Dermis blood vessel endothelial cell (primary cell): ENCODE data around the gene TEX55. TPM values are rescaled to one million over a fixed set of nuclear protein-coding genes. Genes with fewer than 3 reads are reported as not detected.
"Not testable (repeated sequence)": the region's sequence is repeated elsewhere in the genome, so short reads cannot be mapped to it uniquely, and the experiment has no call there.

Experiments used
- DNase-seq: peaks from one replicate; pipeline ENCODE4 v3.0.0; 2010
- total RNA-seq: library from RNA; depleted of rRNA; stranded (reverse); fragments of >200 nt; gene quantifications from 2 replicates; pipeline ENCODE4 v1.2.3, GENCODE V29; 2014

Gene TEX55
- total RNA-seq, 1 donor from 2014 or later: not detected

DNA sequence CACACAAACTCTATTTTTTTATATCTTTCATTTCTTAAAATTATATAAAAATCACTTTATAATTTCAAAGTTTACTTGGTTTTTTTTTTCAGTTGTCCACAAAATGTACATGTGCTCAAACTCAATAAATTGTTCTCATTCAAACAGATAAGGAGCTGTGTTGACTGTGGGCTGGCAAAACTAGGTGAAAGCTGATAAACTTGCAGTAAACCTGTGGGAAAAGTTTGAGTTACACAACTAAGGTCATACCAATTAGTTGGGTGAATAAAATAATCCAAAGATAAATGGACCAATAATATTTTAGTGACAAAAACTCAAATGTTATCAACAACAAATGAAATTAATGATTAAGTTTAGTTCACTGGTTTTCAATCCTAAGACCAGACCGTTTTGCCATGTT is 14.8 kb downstream of the TEX55 start:
- no peak for DNase-seq

- no peak for DNase-seq
Measured at GRCh38 chr3:119161240-119161639, 15.3 kb downstream of the TEX55 start.

DNA sequence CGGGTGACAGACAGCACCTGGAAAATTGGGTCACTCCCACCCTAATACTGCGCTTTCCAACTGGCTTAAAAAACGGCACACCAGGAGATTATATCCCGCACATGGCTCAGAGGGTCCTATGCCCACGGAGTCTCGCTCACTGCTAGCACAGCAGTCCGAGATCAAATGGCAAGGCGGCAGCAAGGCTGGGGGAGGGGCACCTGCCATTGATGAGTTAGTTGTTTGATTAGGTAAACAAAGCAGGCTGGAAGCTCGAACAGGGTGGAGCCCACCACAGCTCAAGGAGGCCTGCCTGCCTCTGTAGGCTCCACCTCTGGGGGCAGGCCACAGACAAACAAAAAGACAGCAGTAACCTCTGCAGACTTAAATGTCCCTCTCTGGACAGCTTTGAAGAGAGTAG is 18.8 kb downstream of the TEX55 start:
- DNase-seq: not testable (repeated sequence)

DNA sequence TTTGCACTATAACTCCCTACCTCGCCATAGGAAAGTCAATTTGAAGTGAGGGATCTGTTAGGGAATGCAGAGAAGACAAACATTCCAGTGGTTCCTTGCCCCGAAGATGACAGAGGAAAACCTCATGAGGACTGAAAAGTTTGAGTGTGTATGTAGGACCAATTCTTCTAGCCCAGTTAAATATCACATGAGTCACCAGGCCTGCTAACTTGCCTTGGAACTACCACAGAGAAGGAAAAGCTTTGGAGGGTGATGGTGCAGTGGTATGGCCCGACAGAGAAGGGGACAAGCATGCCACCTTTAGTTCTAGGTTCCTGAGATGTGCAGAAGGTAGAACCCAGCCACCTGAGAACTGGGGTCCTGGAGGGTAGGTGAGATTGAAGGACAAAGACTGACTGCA is 24.9 kb downstream of the TEX55 start:
- DNase-seq: no peak

DNA sequence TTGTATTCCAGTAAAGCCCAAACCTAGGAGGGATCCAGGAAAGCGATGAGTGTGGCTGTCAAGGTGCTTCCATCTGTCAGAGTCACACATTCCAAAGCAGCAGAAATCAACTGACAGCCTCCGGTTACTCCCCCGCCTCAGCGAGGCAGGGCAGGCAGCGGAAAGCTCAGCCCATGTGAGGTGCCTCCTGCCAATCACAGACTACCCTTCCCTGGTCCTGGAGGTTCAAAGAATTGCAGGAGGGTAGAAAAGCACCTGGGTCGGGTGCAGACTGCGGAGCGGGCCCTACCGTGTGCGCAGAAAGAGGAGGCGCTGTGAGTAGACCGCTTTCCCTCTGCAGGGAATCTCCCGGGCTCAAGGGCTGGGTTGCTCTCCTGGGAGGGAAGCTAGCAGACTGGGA is 27.4 kb downstream of the TEX55 start, which contains the start of gene UPK1B:
Gene UPK1B (plus strand): TSS at position 274 of the 400 bp plus-strand sequence. CDS start 13,144 bp downstream, outside the sequence.
- no peak for DNase-seq

DNA sequence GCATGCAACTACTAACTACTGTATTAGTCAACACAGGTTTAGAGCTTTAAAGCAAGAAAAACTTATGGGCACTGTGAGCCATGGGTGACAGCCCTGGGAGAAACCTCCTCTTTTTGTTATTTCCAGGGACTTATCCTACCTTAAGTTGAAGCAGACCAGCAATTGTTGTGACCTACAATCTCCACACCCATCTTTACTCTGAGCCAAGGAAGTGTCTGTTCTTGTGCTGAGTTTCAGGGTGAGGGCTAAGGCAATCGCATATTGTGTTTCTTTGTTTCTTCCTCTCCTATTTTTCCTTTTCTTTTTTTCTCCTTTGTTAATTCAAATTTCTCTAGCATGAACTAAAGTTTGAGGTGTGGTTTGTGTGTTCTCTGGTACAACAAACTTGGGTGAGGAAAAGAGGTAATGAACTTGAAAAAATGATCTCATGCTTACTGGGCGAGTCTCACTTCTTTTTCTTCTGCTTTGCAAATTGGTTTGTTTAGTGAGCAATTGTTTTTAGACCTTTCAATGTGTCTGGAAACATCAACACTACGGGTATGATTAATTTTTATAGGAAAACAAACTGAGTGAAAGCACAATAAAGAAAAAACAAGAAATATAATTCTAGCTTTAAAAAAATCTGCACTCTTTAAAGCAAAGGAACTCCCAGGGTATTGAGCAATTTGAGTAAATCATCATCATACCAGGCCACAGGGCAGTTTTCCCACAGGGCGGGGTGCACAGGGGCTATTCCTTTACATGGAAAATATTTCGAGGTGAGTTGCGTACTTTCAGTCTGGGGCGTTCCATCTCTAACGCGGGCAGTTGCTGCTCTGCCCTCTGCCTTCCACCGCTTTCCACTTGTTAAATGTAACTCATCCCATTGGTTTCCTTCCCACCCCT is 30.1 kb downstream of the TEX55 start:
- DNase-seq: no peak

DNA sequence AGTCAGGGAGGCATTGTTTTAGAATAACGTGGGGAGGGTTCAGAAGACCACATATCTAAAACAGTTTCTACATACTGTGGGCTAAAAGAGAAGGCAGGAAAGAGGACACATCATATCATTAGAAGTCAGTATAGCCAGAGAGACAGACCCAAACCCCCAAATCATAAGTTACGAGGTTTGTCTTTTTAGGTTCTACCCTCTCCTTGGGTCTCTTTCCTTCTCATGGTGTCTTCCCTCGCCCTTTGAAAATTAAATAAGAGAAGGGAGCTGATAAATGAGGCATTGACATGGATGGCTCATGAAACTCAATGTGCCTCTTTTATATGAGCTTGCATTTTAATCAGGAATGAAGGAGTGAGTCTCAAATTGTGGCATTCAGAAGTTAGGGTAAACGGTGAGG is 30.8 kb downstream of the TEX55 start:
- DNase-seq: no peak

GRCh38 chr3:119177321-119177720 is 31.4 kb downstream of the TEX55 start:
- no peak for DNase-seq

DNA sequence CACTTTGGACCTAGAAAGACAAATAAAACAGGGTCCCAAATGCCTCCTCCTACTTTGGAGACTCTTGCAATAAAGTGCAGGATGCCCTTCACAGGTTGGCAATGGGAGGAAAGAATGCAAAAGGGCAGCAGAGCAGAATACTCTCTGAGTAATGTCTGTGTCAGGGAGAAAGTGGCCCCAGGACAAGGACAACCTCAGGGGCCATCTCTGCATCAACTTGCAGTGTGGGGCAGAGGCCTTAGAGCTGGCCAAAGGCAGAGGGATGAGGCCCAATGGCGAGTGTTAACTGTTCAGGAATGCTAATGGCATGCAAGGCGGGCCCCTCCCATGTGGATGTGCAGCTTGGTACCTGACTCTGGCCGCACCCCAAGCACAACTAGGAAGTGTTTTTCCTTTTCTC is 35.8 kb downstream of the TEX55 start:
- DNase-seq: no peak

DNA sequence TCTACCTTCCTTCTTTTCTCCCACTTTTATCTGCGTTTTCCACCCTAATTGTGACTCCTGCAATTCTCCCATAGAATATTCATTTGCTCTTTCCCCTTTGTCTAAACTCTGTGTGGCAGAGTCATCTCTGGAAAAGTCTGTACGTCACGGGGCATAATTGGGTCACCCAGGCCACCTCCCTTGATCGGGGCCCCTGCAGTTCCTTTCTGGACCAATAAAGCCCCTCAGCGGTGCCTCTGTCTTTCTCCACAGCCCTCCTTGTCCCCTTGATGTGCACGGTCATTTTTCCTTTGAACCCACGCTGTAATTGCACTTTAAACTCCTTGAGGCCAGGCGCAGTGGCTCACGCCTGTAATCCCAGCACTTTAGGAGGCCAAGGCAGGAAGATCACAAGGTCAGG is 38.1 kb downstream of the TEX55 start:
- no peak for DNase-seq

DNA sequence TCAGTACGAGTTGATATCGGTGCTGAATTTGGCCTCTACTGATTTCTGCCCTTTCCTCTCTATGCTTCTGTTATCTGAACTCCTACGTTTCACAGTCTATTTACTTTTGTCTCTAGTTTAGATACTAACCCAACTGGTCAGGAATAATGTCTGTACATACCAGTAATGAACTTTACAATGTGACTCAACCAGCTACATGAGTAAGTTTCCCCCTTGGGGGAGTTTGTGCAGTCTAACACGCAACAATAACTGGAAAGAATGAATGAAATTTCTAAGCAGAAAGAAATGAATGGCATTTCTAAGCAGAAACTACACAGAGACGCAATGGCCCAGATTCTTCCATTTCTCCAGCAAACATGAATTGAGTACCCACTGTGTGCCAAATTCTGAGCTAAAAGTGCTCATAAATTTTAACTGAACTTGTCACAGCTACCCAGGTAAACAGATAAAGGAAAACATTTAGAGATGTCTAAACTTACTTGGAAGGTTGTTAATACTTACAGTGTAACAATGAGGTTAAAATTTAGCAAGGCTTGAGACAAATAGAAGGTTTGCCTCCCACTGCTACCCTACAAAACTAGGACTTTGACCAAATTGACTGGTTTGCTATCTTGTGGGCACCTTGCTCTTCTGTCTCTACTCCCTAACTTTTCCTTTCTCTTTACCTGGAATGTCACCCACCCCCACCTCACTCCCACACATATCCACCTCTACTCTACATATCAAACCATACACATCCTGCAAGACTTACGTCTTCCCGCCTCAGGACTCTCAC is 39.0 kb downstream of the TEX55 start:
- no peak for DNase-seq

- DNase-seq: no peak
Measured at GRCh38 chr3:119187266-119187665, 41.3 kb downstream of the TEX55 start.

DNA sequence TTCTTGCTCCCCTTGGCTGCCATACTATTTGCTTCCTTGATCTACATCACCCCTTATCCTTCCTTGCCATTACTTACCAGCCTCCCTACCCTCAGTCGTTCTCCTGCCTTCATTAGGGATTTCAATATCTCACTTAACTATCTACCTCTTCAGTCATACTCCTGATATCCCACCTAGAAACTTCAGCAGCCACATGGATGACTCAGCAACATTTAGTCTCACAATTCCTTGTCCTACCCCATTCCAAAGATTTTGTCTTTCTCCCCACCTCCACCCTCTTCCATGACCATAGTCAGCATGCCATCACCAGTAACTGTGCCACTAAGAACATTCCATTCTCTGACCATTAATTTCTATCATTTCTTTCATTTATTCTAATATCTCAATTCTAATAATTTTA is 45.8 kb downstream of the TEX55 start:
- DNase-seq: no peak

- no peak for DNase-seq
Measured at GRCh38 chr3:119194237-119195150, 48.5 kb downstream of the TEX55 start.

GRCh38 chr3:119195151-119195476 is 49.1 kb downstream of the TEX55 start:
- no peak for DNase-seq

DNA sequence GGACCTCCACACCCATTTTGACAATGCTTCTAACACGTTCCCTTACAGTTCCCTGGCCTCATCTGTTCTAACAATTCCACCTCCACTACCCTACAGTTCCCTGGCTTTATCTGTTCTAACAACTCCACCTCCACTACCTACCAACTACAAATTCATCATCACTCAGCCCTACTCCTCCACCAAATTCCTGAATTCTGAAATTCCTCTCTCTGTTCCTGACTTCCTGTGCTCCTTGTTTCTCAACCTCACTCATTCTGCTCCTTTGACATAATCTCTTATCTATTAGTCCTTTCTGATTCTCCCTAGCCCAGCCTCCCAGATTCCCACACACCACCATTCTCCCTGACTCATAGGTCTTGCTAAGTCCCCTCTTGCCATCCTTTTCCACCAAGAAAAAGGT is 49.9 kb downstream of the TEX55 start:
- DNase-seq: no peak

Other genes with a start within 250 kb of the TEX55 start
- gene IGSF11, start 111.3 kb upstream of the TEX55 start, total RNA-seq: 0.19 TPM in 1 of 2 replicates, not detected in the other
- 0.09 TPM in 1 of 2 replicates, not detected in the other for gene UPK1B, start 27.4 kb downstream of the TEX55 start, total RNA-seq
- gene B4GALT4, start 94.7 kb downstream of the TEX55 start, total RNA-seq: 4.2 and 9.0 TPM in 2 replicates
- 51.7 and 64.1 TPM in 2 replicates for gene ARHGAP31, start 148.2 kb downstream of the TEX55 start, total RNA-seq